ENCODE data around the gene NIP7. TPM values are rescaled to one million over a fixed set of nuclear protein-coding genes. Genes with fewer than 3 reads are reported as not detected.

Gene NIP7
- total and polyA plus RNA-seq, 2 donors (not counting 3 experiments of a cell fraction or from before 2014, with no cell fraction given): 8.8 to 46.8 TPM

DNA sequence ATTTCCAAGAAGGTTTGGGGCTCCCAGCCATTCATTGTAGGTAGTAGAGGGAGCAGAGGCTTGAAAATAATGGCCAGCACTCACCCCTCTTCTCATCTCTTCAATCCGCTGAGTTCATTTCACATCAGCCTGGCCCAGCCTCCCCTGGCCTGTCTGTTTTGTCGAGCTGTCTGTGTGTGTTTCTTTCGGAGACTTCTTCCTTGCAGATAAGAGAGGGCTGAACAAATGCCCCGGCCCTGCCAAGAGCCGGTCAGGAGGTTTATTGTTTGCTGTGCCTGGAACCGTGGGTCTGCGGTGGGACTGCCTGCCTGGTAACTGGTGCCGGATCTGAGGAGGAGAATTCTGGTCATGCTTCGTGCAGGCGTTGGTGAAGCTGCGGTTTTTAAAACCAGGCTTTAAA, 25.0 kb upstream of the NIP7 start:
- Histone ChIP-seq H3K79me2 (ENCODE audit: control insufficient read depth, insufficient read depth, low read length) (peaks cover 41% of the 10 kb centered on the region), H3K36me3 (ENCODE audit: control insufficient read depth in 2 of 2, extremely low read depth in 1 of 2, insufficient read depth in 2 of 2, low read length in 2 of 2) (peaks cover 17 to 36% of the 10 kb centered on the region in 2 experiments), H3K9me1 (replicated peaks; ENCODE audit: control insufficient read depth, extremely low read depth, insufficient read depth, low read length) (no peaks in the 10 kb centered on the region), H3K27ac (ENCODE audit: insufficient read depth, low read depth, low read length) (no peak overlapping the region), H3K4me2 (ENCODE audit: insufficient read depth, low read length) (no peak overlapping the region), H2AFZ (ENCODE audit: low read depth, low read length) (no peak overlapping the region), H3K9ac (replicated peaks; ENCODE audit: extremely low read depth, insufficient read depth, low read length) (no peak overlapping the region), H3K27me3 (ENCODE audit: control insufficient read depth in 2 of 2, insufficient read depth in 2 of 2, low read length in 2 of 2) (no peaks in the 10 kb centered on the region), H4K20me1 (replicated peaks; ENCODE audit: control insufficient read depth, extremely low read depth, insufficient read depth, low read length) (no peaks in the 10 kb centered on the region), H3K4me3 (replicated peaks in 1 of 3; ENCODE audit: insufficient read depth in 1 of 3, low read depth in 1 of 3, low read length in 3 of 3) (no peak overlapping the region), H3K9me3 (replicated peaks; ENCODE audit: control insufficient read depth, insufficient read depth, low read length) (no peaks in the 10 kb centered on the region), H3K4me1 (ENCODE audit: control insufficient read depth, extremely low read depth, insufficient read depth, low read length) (peaks cover 10% of the 10 kb centered on the region)
- TF ChIP-seq GATA2 (IDR thresholded peaks at IDR 0.05; ENCODE audit: insufficient read depth, insufficient read length, low read depth, low read length): no peak
- no peak for TF ChIP-seq POLR2A (IDR thresholded peaks at IDR 0.05; ENCODE audit: low read depth, low read length)
- TF ChIP-seq, protein P1, sequence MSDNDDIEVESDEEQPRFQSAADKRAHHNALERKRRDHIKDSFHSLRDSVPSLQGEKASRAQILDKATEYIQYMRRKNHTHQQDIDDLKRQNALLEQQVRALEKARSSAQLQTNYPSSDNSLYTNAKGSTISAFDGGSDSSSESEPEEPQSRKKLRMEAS (IDR thresholded peaks at IDR 0.05; ENCODE audit: insufficient read depth, insufficient read length): no peak
- TF ChIP-seq FOS (IDR thresholded peaks at IDR 0.05; ENCODE audit: borderline replicate concordance, insufficient read depth, low read length): no peak
- TF ChIP-seq MYC (IDR thresholded peaks at IDR 0.05; ENCODE audit: low read depth, low read length): no peak
- no peak for TF ChIP-seq POLR2AphosphoS5 (IDR thresholded peaks at IDR 0.05; ENCODE audit: insufficient read depth, low read depth, low read length)
- TF ChIP-seq EZH2 (IDR thresholded peaks at IDR 0.05; ENCODE audit: borderline replicate concordance, low read depth, low read length, severe bottlenecking): no peak
- TF ChIP-seq JUN (IDR thresholded peaks at IDR 0.05; ENCODE audit: borderline replicate concordance, insufficient read depth, insufficient read length, low read depth): no peak
- TF ChIP-seq, protein P2, sequence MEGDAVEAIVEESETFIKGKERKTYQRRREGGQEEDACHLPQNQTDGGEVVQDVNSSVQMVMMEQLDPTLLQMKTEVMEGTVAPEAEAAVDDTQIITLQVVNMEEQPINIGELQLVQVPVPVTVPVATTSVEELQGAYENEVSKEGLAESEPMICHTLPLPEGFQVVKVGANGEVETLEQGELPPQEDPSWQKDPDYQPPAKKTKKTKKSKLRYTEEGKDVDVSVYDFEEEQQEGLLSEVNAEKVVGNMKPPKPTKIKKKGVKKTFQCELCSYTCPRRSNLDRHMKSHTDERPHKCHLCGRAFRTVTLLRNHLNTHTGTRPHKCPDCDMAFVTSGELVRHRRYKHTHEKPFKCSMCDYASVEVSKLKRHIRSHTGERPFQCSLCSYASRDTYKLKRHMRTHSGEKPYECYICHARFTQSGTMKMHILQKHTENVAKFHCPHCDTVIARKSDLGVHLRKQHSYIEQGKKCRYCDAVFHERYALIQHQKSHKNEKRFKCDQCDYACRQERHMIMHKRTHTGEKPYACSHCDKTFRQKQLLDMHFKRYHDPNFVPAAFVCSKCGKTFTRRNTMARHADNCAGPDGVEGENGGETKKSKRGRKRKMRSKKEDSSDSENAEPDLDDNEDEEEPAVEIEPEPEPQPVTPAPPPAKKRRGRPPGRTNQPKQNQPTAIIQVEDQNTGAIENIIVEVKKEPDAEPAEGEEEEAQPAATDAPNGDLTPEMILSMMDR (IDR thresholded peaks at IDR 0.05; ENCODE audit: extremely low read depth in 1 of 2, insufficient read depth in 1 of 2, low read depth in 1 of 2, low read length in 2 of 2): no peak
- intact Hi-C loops (cut with micrococcal nuclease): loop anchor here (5.0 kb wide), 1 partner anchor 253 kb away; the partner anchor contains the start of gene NFAT5
- DNase-seq (ENCODE audit: low read depth, low spot score): no peak
- POLR2A ChIA-PET: no interaction called here
- FAIRE-seq: no peak
- dilution Hi-C loops (cut with MboI; ENCODE audit: extremely low pct_ligation_motif_present, low sequenced_read_pairs): no loop called here
- BruUV-seq (replicated peaks): no TSS peak
- CTCF ChIA-PET: interaction anchor here (1.6 kb wide), 1 partner anchor 12 kb away, joined by 5 read pairs; no protein-coding TSS in a partner anchor
